T follicular helper cell (primary cell): ENCODE measurements around the gene DPEP1.

Source experiments
- DNase-seq: peaks from one replicate; pipeline ENCODE4 v3.0.0-alpha.2; 2020; ENCODE audit warnings: low read depth

DPEP1 gene

GRCh38 chr16:89598199-89598598, 15.2 kb upstream of the DPEP1 start:
- DNase-seq, result no peak

DNA sequence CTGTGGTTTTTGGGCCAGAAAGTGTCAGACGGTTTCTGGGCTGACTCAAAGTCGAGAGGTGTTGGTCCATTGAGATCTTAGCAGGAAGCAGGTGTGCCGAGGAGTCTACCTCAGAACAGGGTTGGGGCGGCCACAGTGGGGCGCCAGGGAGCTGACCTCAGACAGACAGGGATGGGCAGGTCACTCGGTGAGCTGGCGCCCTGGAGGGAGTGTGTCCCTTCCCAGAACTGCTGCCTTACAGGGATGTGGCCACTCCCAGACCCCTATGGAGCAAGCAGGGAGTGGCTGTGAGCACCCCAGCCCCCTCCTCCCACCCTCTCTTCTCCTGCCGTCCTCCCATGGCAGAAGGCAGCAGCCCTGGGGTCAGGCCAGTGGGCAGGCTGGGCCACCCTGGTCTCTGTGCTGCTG, 14.0 kb upstream of the DPEP1 start:
- DNase-seq, result no peak

- no peak for DNase-seq
Measured at GRCh38 chr16:89599902-89600301, 13.5 kb upstream of the DPEP1 start.

DNA sequence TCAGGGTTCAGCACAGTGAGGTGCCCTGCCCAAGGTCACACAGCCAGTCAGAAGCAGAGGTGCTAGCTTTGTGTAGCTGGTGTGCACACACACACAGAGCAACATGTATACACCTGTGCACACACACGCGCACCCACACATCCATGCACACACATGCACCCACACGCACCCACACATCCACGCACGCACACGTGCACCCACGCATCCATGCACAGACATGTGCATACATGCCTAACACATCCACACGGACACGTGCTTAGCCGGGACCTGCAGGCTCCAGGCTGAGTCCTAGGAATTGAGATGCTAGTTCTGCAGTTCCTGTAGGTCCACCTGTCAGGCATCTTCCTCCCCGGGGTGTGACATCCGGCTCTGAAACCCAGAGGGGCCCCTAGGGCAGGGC, 13.0 kb upstream of the DPEP1 start:
- no peak for DNase-seq

GRCh38 chr16:89600956-89601355, 12.5 kb upstream of the DPEP1 start:
- DNase-seq, result no peak

GRCh38 chr16:89601906-89602272, 11.6 kb upstream of the DPEP1 start:
- DNase-seq, result no peak

GRCh38 chr16:89602273-89602951, 11.0 kb upstream of the DPEP1 start:
- peak; percentile 22 for DNase-seq

DNA sequence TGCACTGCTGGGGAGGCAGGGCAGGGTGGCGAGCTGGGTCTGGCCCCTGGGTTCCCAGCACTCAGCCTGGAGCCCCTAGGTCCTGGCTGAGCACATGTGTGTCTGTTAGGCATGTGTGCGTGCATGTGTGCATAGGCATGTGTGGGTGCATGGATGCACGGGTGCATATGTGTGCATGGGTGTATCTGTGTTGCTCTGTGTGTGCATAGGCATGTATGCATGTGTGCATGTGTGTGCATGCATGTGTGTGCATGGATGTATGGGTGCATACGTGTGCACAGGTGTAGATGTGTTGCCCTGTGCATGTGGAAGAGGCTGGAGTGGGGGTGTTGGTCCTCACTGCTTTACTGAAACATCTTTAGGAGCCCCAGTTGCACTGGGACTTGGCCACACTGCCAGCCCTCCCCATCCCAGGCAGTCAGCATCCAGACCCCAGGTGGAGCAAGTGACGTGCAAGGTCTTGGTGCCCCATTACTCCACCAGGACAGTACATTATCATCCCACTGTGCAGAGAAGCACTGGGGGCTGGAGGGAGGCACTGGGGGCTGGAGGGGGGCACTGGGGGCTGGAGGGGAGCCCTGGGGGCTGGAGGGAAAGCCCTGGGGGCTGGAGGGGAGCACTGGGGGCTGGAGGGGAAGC, 10.4 kb upstream of the DPEP1 start:
- DNase-seq, result no peak

GRCh38 chr16:89604764-89605163, 8.7 kb upstream of the DPEP1 start:
- DNase-seq, result no peak

DNA sequence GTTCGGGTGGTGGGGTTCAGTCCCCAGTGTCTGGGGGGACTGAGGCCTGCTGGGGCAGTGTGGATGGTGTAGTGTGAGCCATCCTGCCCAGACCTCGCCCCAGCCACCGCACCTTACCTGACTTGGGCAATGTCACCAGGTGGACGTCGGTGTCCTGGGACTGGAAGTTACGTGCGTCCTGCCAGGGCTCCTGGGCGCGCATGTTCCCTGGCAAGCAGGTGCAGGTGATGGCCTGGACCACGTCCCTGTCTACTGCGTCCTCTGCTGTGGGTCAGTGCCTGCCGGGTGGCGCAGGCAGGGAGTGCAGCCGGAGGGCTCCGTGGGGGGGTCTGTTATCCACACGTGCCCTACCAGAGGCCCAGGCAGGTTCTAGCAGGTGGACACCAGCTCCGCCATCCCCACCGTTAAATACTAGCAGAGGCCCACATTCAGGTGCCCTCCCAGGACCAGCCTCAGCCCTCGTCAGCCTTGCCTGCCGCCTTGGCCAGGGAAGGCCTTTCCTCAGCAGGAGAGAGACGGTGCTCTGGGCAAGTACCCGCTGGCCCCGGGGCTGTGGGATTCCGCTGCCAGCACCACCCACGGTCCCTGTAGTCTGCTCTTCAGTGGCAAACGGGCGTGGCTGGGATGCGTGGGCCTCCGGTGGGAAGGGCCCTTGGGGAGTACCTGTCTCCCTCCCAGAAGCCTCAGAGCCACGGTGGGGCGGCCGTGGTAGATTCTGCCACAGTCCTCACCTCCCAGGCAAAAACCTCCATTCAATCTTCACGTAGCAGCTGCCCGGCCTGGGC, 8.1 kb upstream of the DPEP1 start:
- no peak for DNase-seq

DNA sequence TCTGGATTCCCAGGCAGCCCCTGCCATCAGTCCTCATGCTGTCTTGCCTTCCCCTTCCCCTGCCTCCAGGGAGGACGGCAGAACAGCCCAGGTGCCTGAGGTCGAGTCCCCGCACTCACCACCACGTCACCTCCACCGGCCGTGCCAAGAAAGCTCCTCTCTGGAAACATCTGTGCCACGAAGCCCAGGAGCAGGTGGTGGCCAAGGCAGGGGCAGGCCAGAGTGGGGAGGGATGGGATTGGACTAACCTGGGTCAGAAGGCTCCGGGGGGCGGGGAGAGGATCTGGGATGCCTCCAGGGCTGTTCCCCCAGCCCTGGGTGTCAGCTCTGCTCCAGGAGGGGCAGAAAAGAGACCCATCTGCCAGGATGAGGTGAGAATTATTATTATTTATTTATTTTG, 7.4 kb upstream of the DPEP1 start:
- no peak for DNase-seq

GRCh38 chr16:89607453-89607852, 6.0 kb upstream of the DPEP1 start:
- no peak for DNase-seq

- no peak for DNase-seq
Measured at GRCh38 chr16:89607937-89608740, 5.3 kb upstream of the DPEP1 start.

DNA sequence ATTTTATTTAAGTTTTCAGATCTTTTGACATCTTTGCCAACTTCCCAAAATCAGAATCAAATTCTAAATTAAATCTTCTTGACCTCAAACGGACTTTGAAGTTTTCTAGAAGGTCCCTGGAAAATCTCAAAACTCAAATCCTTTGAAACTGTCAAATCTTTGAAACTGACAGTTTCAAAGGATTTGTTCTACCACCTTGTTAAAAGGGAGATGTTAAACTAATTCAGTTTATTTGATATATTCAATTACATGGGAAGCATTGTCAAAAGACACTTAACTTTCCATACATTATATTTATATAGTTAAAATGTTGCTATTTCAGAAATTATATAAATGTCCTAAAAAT, 3.4 kb upstream of the DPEP1 start:
- no peak for DNase-seq

- DNase-seq, result no peak
Measured at GRCh38 chr16:89612415-89613166, 851 bp upstream of the DPEP1 start.

- no peak for DNase-seq
Measured at GRCh38 chr16:89613954-89614459, 565 bp downstream of the DPEP1 start.

DNA sequence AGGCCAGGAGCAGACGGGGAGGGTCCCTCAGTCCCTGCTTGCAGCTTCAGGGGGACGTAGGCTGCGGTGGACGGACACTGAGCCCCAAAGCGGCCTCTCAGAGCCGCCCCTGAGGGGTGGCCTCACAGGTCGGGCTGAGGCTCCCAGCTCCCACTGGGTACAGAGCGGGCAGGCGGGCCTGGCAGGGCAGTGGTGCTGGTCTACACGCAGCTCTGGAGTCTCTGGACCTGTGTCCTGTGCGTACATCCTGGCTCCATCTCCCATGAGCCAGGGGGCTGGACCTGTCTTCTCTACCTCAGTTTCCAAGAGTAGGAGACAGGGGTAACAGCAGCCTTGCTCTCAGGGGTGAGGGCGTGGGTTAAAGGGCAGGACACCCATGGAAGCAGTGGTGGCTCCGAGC, 1.7 kb downstream of the DPEP1 start:
- no peak for DNase-seq

GRCh38 chr16:89615596-89616090, 2.2 kb downstream of the DPEP1 start:
- no peak for DNase-seq

DNA sequence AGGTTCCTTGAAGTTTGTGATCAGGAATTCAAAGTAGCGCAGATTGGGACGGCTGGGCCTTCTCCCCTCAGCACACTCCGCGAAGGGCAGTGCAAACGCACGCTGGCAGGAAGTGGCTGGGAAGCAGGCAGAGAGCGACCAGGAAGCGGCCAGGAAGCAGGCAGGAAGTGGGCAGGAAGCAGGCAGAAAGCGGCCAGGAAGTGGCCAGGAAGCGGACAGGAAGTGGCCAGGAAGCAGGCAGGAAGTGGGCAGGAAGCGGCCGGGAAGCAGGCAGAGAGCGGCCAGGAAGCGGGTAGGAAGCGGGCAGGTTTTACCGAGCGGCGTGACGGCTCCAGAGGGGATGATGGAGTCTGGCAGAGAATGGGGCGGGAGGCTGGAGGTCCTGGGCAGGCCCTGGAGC, 3.2 kb downstream of the DPEP1 start:
- no peak for DNase-seq

DNA sequence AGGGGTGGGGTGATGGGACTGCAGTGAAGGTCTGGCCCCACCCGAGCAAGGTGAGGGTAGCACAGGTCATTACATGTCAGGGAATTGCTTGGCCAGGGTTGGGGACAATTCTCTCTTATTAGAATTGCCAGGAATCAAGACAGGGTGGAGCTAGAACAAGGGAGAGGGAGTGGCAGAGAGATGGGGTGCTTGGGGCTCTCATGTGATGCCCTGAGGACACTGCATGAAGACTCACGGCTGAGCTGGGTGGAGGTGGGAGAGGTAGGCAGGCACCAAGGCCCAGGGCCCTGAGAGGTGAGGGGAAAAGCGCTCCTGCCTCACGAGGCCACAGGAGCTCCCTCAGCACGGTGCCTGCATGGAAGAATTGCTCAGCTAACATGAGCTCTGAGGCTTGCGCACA, 3.6 kb downstream of the DPEP1 start:
- no peak for DNase-seq
